ENCODE data around the gene KLHL21.

KLHL21 gene

DNA sequence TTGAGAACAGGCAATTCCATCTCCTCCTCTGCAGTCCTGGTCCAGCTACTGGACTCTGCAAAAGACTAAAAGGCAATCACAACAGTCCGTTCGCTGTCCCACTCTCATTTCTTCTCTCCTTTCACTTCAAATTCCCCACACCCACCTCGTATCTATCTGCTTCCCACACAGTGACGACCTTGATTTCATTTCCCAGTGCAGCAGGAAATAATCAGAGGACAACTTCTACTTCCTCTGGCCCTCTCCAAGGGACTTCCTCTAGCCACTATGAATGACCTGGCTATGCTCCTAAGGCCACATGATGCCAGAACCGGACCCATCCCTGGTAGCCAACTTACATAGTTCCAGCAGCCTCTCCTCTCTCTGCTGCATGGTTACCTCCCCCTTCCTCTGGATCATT, 56.3 kb downstream of the KLHL21 start:
- DNase-seq = no peak

DNA sequence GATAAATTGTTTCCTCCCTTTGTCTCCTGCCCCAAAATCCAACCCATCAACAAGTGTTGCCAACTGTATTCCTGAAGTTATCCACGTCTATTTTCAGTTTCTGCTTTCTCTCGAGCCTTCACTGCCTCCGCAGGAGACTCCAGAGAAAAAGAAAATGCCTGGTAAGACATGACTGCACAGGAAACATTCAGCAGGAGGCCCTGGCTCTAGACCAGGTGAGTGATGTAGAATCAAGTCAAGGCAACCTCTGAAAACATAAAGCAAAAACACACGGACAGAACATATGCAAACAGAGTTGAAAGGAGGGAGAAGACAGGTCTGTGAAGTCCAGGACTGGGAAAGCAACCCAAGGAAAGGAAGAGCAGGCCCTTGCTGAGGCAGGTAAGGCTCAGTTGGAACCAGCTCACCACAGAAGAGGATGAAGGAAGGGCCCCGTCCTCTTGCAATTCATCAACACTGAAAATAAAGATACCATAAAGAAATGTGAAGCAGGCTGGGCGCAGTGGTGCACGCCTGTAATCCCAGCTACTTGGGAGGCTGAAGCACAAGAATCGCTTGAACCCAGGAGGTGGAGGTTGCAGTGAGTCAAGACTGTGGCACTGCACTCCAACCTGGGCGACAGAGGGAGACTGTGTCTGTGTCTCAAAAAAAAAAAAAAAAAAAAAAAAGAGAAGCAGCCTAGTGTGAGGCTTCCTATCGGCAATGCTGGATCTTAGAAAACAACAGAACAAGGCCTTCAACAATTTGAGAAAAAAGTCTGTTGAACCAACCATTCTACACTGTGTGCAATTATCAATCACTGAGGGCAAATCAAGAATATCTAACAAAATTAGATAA, 57.2 kb downstream of the KLHL21 start:
- no peak for DNase-seq

DNA sequence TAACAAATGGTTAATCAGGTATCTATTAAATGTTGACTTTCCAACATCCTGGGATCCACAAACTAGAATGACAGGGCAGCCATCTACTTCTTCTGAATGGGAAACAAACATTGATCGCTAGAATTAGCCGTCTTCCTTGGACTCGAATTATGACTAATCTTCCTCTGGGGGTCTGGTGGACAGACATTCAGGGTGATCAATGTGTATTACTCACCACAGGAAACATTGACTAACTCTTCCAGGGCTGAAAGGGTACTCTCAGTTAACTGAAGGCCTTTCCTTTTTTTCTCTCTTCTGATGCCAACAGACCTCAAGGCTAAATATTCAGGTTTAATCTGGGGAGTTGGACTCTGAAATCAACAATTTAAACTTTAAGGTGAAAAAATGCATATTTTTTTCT, 57.8 kb downstream of the KLHL21 start:
- DNase-seq = no peak
